ENCODE measurements around the gene NAALAD2. TPM values are rescaled to one million over a fixed set of nuclear protein-coding genes. Genes with fewer than 3 reads are reported as not detected.
"Not testable (repeated sequence)": the region's sequence is repeated elsewhere in the genome, so short reads cannot be mapped to it uniquely, and the experiment has no call there.

Gene NAALAD2
- total RNA-seq, 1 donor from 2014 or later, result 12.5 TPM

DNA sequence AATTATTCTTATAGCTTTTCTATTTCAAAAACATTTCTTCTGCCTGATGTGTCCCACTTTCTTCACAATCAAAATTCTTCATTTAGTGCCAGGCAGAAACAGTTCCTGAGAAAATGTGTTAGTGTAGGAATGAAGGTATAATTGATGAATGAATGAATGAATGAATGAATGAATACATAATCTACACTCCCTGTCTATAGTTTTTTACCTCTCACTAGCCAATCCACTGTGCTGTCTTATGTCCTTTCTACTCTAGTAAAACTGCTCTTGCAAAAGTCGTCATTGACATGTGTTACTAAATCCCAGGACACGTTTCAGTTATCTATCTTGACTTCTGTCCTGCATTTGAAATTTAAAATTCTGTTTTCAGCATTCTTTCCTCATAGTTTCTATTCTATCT, 45.5 kb downstream of the NAALAD2 start:
- ATAC-seq (no peak), DNase-seq (ENCODE audit: low spot score) (no peak)
- intact Hi-C loops (cut with DNase I), result no loop called here

DNA sequence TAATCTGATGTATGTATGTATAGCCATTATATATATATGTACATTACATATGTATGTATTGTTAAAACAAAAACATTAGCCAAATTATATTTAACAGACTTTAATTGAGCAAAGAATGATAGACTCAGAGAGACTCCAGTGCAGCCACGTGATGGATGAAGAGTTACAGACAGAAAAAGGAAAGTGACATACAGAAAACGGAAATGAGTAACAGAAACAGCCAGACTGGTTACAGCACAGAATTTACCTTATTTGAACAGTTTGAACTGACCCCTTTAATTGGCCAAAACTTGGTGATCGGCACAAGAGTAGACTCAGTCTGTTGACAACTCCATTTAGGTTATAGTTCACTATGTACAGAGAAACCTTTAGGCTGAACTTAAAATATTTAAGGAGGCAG, 53.4 kb downstream of the NAALAD2 start:
- DNase-seq (ENCODE audit: low spot score), result no peak
- intact Hi-C loops (cut with DNase I), result no loop called here
- ATAC-seq, result no peak

DNA sequence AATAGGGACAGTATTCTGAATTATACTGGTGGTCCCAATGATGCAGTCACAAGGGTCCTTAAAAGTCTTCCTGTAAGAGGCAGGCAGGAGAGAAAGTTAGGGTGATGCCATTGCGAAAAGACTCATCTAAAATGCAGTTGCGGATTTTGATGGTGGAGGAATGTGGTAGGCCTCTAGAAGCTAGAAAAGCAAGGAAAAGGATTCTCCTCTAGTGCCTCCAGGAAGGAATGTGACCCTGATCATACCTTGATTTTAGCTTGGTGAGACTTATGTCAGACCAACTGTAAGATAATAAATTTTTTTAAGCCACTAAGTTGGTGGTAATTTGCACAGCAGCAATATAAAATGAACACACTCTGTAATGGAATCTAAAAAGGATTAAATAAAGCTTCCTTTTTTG, 54.5 kb downstream of the NAALAD2 start:
- intact Hi-C loops (cut with DNase I), result no loop called here
- ATAC-seq (no peak), DNase-seq (ENCODE audit: low spot score) (no peak)

GRCh38 chr11:90192869-90193582, 58.6 kb downstream of the NAALAD2 start:
- intact Hi-C loops (cut with DNase I), result no loop called here
- no peak for ATAC-seq
- DNase-seq (ENCODE audit: low spot score), result no peak

DNA sequence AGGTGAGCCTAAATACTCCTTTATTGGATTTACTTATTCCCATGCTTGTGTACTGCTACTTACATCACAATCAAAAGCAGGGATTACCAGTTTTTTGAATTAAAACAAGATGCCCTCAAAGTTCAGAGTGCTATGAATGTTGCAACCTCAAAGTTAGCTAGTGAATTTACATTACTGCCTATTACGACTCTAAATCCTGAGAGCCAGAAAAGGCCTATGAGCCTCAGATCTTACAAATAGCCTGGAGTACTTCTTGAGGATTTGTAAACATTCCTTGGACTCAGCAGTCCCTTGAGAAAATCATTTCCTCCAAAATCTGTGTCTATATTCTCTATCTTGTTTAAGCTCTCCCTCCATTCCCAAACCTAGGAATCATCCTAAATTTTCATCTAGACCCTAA, 62.9 kb downstream of the NAALAD2 start:
- no peak for ATAC-seq
- intact Hi-C loops (cut with DNase I), result no loop called here

DNA sequence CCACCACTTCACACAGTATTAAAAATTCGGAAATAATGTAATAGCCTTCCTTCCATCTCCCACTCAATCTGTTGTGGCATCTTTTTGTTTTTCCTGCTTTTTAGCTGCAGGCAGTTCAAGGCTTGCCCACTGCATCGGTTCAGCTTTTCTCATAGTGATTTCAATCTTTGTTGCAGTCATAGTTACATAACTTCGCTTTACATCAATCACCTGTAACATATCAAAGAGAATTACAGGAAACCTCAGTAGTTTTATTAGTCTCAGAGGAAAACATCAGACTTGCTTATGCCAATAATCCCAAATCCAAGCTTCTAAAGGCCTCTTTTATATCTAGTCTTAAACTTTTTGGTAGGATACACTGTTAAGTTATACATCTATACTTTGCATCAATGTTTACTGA, 67.9 kb downstream of the NAALAD2 start:
- no peak for DNase-seq (ENCODE audit: low spot score)
- intact Hi-C loops (cut with DNase I), result no loop called here
- no peak for ATAC-seq

More for the DNA sequence above, 62.9 kb downstream of the NAALAD2 start:
- no peak for DNase-seq (ENCODE audit: low spot score)

DNA sequence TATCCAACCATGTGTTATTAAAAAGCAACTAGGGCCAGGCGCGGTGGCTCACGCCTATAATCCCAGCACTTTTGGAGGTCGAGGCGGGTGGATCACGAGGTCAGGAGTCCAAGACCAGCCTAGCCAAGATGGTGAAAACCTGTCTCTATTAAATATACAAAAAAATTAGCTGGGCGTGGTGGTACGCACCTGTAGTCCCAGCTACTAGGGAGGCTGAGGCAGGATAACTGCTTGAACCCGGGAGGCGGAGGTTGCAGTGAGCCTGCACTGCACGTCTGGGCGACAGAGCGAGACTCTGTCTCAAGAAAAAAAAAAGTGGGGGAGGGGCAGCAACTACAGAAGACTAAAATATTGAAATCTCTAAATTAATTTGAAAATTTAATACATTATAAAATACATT, 69.9 kb downstream of the NAALAD2 start:
- ATAC-seq (no peak), DNase-seq (ENCODE audit: low spot score) (no peak)
- intact Hi-C loops (cut with DNase I), result no loop called here

DNA sequence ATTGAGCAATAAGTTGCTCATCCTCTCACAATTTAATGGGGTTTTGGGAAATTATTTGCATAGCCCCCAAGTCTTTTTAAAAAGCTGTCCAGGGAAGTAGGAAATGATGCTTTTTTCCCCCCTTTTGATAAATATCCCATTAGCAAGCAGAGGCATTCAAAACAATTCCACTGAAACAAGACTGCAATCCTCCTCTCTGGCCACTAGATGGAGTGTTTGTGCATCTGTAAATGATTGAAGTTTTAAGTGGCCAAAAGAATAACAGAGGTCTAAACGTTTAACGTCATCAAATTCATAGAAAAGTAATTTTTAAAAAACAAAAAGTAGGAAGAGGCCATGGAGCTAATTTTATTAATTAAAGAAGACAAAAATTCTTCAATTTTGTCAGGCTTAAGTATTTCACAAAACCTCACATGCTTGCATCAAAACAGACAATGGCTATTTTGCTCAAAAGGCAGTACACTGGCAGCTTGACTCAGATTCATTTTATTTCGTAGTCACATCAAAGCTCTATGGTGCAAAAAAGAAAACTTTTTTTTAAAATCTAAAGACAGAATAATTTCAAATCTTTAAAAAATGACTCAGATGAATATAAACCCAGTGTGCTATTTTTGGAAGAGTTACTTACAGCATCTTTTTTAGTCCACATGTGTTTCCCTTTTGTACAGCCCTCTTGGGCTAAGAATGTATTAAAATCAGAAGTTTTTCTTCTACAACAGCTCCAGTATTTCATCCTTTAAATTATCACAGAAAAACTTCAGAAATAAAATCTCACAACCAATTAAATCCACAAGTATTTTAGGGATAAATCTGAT, 70.6 kb downstream of the NAALAD2 start:
- ATAC-seq (no peak), DNase-seq (ENCODE audit: low spot score) (no peak)
- intact Hi-C loops (cut with DNase I), result no loop called here

DNA sequence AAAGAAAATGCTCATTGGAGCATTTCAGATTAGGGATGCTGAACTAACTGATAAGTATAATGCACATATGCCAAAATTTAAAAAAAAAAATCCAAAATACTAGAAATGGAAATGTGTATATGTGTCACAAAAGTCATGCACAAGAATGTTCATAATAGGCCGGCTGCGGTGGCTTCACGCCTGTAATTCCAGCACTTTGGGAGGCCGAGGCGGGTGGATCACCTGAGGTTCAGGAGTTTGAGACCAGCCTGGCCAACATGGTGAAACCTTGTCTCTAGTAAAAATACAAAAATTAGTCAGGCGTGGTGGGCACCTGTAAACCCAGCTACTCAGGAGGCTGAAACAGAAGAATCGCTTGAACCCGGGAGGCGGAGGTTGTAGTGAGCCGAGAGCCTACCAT, 73.5 kb downstream of the NAALAD2 start:
- ATAC-seq; intact Hi-C loops (cut with DNase I); DNase-seq (ENCODE audit: low spot score): not testable (repeated sequence)

DNA sequence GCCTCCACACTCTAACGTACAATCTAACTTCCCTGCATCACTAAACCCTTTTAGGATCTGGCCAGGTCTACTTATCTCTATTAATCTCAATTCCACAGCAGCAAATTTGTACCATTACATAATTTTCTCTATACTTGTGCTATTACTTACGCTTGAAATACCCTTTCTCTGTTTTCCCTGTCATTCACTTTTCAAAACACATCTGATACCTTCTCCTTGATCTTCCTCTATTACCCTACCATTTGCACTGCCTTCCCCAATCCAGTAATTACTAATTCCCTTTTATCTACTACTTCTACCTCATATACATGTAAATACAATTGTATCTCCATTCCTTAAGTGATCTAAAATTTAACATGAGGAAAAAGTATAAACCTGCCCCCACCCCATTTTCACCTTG, 74.4 kb downstream of the NAALAD2 start:
- ATAC-seq (no peak), DNase-seq (ENCODE audit: low spot score) (no peak)
- intact Hi-C loops (cut with DNase I), result no loop called here

DNA sequence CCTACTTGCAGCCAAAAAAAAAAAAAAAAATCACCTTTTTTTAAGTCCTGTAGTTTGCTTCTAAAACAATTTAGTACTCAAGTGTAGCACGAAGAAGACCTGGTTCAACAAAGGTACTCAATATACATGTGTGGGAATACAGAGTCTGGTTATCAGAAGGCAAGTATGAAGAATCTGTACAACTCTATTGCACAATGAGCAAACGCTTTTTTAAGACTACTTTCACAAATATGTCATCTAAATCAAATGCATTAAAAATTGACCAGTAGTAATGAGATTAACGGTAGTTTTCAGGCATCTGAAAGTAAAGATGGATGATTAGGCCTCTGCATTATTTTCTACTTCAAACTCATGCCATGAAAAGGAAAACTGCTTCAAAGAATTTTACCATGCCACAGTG, 78.9 kb downstream of the NAALAD2 start:
- no peak for DNase-seq (ENCODE audit: low spot score)
- no peak for ATAC-seq
- intact Hi-C loops (cut with DNase I), result no loop called here

DNA sequence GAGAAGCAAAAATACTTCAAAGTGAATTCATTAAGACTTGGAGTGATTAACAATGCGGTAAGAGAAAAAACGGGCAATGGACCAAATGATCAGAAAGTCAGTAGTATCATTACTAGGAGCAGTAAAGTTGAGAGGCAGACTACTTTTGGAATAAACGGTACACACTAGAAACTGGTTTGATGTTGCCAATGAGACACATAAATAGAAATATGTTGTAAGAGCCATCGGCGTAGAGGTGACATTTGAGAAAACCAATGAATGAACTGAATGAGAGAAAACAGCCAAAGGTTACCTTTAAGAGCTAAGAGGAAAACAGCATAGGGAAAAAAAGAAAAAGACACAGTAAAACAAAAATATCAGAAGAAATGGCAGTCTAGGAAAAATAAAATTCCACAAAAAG, 82.1 kb downstream of the NAALAD2 start:
- DNase-seq (ENCODE audit: low spot score), result no peak
- intact Hi-C loops (cut with DNase I), result no loop called here
- ATAC-seq, result no peak

GRCh38 chr11:90218606-90219005, 84.1 kb downstream of the NAALAD2 start:
- peak; percentile 51 for DNase-seq (ENCODE audit: low spot score)
- ATAC-seq, result no peak
- intact Hi-C loops (cut with DNase I), result no loop called here

GRCh38 chr11:90219438-90219837, 85.0 kb downstream of the NAALAD2 start:
- intact Hi-C loops (cut with DNase I), result no loop called here
- DNase-seq (ENCODE audit: low spot score) (no peak), ATAC-seq (no peak)

- ATAC-seq (no peak), DNase-seq (ENCODE audit: low spot score) (no peak)
- intact Hi-C loops (cut with DNase I), result no loop called here
These were observed 85.9 kb downstream of the NAALAD2 start for GRCh38 chr11:90220391-90220790.

DNA sequence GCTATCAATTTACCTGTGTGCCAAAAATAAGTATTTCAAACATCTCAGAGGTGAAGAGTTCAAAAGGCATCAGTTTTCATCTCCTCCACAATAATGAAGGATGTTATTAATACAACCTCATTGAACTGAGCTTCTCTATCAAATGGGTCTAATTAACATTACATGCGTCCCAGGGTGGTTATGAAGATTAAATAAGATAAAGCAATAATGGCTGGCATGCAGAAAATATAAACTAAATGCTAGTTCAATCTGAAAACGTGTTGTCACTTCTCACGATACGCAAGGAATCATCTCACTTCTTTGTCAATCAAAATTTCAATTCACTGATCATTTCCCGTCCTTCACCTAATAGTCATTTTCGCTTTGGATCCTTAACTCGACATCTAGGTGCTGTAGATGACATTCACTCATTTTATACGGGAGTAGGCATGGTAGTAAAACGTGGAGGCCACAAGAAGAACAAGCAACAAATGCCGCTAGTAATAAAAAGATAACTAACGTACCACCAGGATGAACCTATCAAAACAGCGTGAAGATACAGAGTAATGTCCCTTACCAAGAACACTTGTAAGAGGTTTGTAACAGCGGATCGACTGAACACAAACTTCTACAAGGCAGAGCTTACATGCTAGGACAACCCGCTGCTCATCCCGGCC, 87.5 kb downstream of the NAALAD2 start:
- DNase-seq (ENCODE audit: low spot score) (no peak), ATAC-seq (no peak)
- intact Hi-C loops (cut with DNase I), result no loop called here

DNA sequence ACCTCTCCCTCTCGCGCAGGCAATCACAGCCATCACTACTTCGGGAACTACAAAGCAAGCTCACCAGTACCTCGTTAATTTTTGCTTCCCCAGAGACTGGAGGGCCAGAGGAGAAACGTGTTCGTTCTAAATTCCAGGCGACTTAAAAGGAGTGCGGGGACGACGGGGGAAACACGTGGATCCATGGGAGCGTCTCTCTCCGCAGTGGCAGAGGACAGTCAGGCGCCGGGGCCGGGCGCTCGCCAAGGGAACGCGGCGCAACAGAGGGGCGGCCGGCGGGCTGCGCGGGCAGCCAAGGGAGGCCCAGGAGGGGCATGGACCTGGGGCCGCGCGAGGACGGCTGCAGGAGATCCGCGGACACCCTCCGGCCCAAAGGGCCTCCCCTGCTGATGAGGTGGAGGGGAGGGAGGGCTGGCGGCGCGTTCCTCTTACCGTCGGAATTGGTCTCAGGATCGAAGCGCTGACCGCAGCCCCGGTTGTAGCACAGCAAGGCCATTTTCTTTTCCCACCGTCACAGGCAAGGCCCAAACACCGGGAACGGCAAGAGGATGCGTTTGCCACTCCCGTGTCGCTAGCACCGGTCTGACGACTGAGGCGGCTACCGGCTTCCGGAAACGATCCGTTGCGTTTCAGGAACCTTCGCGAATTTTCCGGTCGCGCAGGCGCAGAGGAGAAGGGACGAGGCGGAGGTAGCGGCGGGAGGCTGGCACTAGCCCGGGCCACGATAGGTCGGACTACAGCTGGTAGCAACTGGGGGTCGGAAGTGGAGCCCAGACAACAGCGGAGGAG, 88.2 kb downstream of the NAALAD2 start, which contains the start of gene CHORDC1:
CHORDC1 (minus strand) TSS at position 591 of the 789 bp plus-strand sequence; CDS start at position 496, 95 bp downstream.
- ATAC-seq (peak; percentile 97), DNase-seq (ENCODE audit: low spot score) (peak; percentile 96)
- intact Hi-C loops (cut with DNase I), result no loop called here

DNA sequence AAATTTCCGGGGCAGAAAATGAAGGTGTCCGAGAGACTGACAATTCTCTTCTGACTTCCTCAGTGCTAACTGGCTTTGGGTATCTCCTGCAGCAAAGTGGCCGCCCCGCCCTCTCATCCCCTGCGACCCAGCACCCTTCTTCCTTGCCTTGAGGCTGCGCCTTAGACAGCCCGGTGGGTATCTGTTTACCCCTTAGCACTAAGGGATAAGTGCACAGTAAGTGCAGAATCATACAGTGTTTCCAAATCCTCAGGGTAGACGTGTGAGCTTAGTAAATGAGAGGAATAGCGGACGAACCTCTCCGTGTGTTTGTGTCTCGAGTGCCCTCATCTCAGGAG, 88.8 kb downstream of the NAALAD2 start:
- intact Hi-C loops (cut with DNase I), result no loop called here
- DNase-seq (ENCODE audit: low spot score), result no peak
- ATAC-seq, result peak; percentile 78

GRCh38 chr11:90228056-90228455, 93.6 kb downstream of the NAALAD2 start:
- intact Hi-C loops (cut with DNase I), result no loop called here
- DNase-seq (ENCODE audit: low spot score) (no peak), ATAC-seq (no peak)
